GM06990 (cell line): ENCODE measurements around the gene LMF1.

Source experiments
- DNase-seq: peaks from one replicate; pipeline ENCODE4 v3.0.0-alpha.2; 2011; ENCODE audit not compliant: insufficient read length; ENCODE audit errors: extremely low read depth
- H3K27me3 ChIP-seq: replicated peaks from 2 replicates; pipeline ENCODE4 v1.6.0; 2011; ENCODE audit warnings: low read length; ENCODE audit not compliant: control insufficient read depth, insufficient read depth
- H3K36me3 ChIP-seq: 2 replicates; pipeline ENCODE4 v1.5.1; 2011; ENCODE audit warnings: low read length; ENCODE audit not compliant: control insufficient read depth, insufficient read depth
- H3K4me3 ChIP-seq: replicated peaks from 2 replicates; pipeline ENCODE4 v1.5.1; 2011; ENCODE audit warnings: low read depth, mild to moderate bottlenecking, control low read depth, low read length
- CTCF ChIP-seq: IDR thresholded peaks from 2 replicates; pipeline ENCODE4 v1.5.1; 2011; ENCODE audit warnings: low read length, control low read depth, mild to moderate bottlenecking, inconsistent platforms; ENCODE audit not compliant: insufficient read depth, poor library complexity, severe bottlenecking

The LMF1 gene

GRCh38 chr16:850668-851067 is 120.1 kb downstream of the LMF1 start:
- TF ChIP-seq CTCF: no peak
- no peaks in the 10 kb centered on the region for H3K36me3 ChIP-seq
- DNase-seq: no peak
- no peaks in the 10 kb centered on the region for H3K27me3 ChIP-seq
- H3K4me3 ChIP-seq: no peak overlapping the region

- H3K36me3 ChIP-seq: no peaks in the 10 kb centered on the region
- H3K27me3 ChIP-seq: no peaks in the 10 kb centered on the region
- no peak for DNase-seq
- no peak overlapping the region for H3K4me3 ChIP-seq
- no peak for TF ChIP-seq CTCF
These were observed 122.1 kb downstream of the LMF1 start for GRCh38 chr16:848510-849253.

- H3K4me3 ChIP-seq: no peak overlapping the region
- H3K27me3 ChIP-seq: no peaks in the 10 kb centered on the region
- no peak for DNase-seq
- no peaks in the 10 kb centered on the region for H3K36me3 ChIP-seq
- no peak for TF ChIP-seq CTCF
These were observed 122.9 kb downstream of the LMF1 start for GRCh38 chr16:847681-848445.

- no peak for TF ChIP-seq CTCF
- Histone ChIP-seq H3K36me3 (no peaks in the 10 kb centered on the region), H3K4me3 (no peak overlapping the region), H3K27me3 (no peaks in the 10 kb centered on the region)
- DNase-seq: no peak
These were observed 123.6 kb downstream of the LMF1 start for GRCh38 chr16:847151-847550.

GRCh38 chr16:845351-845745 is 125.4 kb downstream of the LMF1 start:
- Histone ChIP-seq H3K27me3 (no peaks in the 10 kb centered on the region), H3K4me3 (no peak overlapping the region), H3K36me3 (no peaks in the 10 kb centered on the region)
- no peak for DNase-seq
- no peak for TF ChIP-seq CTCF
